HL-60 (cell line): ENCODE results near the gene CTBP2.

Source experiments
- POLR2AphosphoS5 ChIP-seq: IDR thresholded peaks from 2 replicates; pipeline ENCODE4 v1.6.1; 2012; ENCODE audit warnings: low read depth
- TF ChIP-seq, protein P1 (sequence below): IDR thresholded peaks from one replicate; pipeline ENCODE4 v1.5.1; 2011; ENCODE audit warnings: low read length, control low read depth, inconsistent platforms; ENCODE audit not compliant: insufficient read depth

GRCh38 chr10:125157505-125157904 is 2.9 kb downstream of the CTBP2 start:
- TF ChIP-seq, protein P1, sequence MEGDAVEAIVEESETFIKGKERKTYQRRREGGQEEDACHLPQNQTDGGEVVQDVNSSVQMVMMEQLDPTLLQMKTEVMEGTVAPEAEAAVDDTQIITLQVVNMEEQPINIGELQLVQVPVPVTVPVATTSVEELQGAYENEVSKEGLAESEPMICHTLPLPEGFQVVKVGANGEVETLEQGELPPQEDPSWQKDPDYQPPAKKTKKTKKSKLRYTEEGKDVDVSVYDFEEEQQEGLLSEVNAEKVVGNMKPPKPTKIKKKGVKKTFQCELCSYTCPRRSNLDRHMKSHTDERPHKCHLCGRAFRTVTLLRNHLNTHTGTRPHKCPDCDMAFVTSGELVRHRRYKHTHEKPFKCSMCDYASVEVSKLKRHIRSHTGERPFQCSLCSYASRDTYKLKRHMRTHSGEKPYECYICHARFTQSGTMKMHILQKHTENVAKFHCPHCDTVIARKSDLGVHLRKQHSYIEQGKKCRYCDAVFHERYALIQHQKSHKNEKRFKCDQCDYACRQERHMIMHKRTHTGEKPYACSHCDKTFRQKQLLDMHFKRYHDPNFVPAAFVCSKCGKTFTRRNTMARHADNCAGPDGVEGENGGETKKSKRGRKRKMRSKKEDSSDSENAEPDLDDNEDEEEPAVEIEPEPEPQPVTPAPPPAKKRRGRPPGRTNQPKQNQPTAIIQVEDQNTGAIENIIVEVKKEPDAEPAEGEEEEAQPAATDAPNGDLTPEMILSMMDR, result no peak
- no peak for TF ChIP-seq POLR2AphosphoS5
